Left ventricle myocardium inferior (tissue), 1 donor: ENCODE measurements around the gene MRPS34. TPM values are rescaled to one million over a fixed set of nuclear protein-coding genes. Genes with fewer than 3 reads are reported as not detected.

ENCODE experiments used
- DNase-seq: peaks from one replicate; pipeline ENCODE4 v3.0.0-alpha.2; 2020
- H3K27ac ChIP-seq: fragments of 200-600 bp; replicated peaks from 2 replicates; pipeline ENCODE4 v1.8.0; 2021
- H3K27me3 ChIP-seq: fragments of 200-600 bp; 2 replicates; pipeline ENCODE4 v1.8.0; 2021; ENCODE audit warnings: low read depth
- H3K36me3 ChIP-seq: fragments of 200-600 bp; 2 replicates; pipeline ENCODE4 v1.8.0; 2021
- H3K4me1 ChIP-seq: fragments of 200-600 bp; 2 replicates; pipeline ENCODE4 v1.8.0; 2021
- H3K4me3 ChIP-seq: fragments of 200-600 bp; 2 replicates; pipeline ENCODE4 v1.8.0; 2021; ENCODE audit warnings: mild to moderate bottlenecking, moderate library complexity
- H3K9me3 ChIP-seq: fragments of 200-600 bp; replicated peaks from 2 replicates; pipeline ENCODE4 v1.8.0; 2021
- CTCF ChIP-seq: fragments of 200-600 bp; IDR thresholded peaks from 2 replicates; pipeline ENCODE4 v1.8.0; 2021; ENCODE audit warnings: antibody characterized with exemption, mild to moderate bottlenecking, borderline replicate concordance
- intact Hi-C: fragments of 100-400 bp; cut with micrococcal nuclease; formaldehyde crosslinking; loops from one replicate; pipeline ENCODE4 v1.11.0; 2022
- total RNA-seq: library from RNA; stranded (reverse); fragmentation: NEBNext Ultra II Directional; extraction: Animal tissue kit (Norgen Biotek cat#: 25700); gene quantifications from one replicate; pipeline ENCODE4 v1.2.1, GENCODE V29; 2021
- donor health status: DM: no; HTN: yes; CAD: no; lungs with severe emphysema.

The MRPS34 gene
- total RNA-seq, 1 donor from 2014 or later, result 78.0 TPM

- Histone ChIP-seq H3K9me3 (no peaks in the 10 kb centered on the region), H3K4me3 (no peak overlapping the region), H3K27me3 (no peaks in the 10 kb centered on the region), H3K36me3 (peaks cover 74% of the 10 kb centered on the region), H3K27ac (no peak overlapping the region), H3K4me1 (no peaks in the 10 kb centered on the region)
- no peak for TF ChIP-seq CTCF
- no peak for DNase-seq
- intact Hi-C loops, result no loop called here
Measured at GRCh38 chr16:1815461-1815860, 42.5 kb upstream of the MRPS34 start.

GRCh38 chr16:1812732-1813163, 39.8 kb upstream of the MRPS34 start:
- no peak overlapping the region for H3K27ac ChIP-seq
- DNase-seq, result peak; percentile 75
- intact Hi-C loops, result no loop called here

GRCh38 chr16:1810536-1810935, 37.6 kb upstream of the MRPS34 start:
- Histone ChIP-seq H3K4me1 (no peaks in the 10 kb centered on the region), H3K27me3 (no peaks in the 10 kb centered on the region), H3K36me3 (peaks cover 67% of the 10 kb centered on the region), H3K27ac (no peak overlapping the region), H3K9me3 (no peaks in the 10 kb centered on the region), H3K4me3 (no peak overlapping the region)
- intact Hi-C loops, result no loop called here
- TF ChIP-seq CTCF, result no peak
- no peak for DNase-seq

More at GRCh38 chr16:1812732-1813163, 39.8 kb upstream of the MRPS34 start:
- Histone ChIP-seq H3K36me3 (peaks cover 71% of the 10 kb centered on the region), H3K4me3 (no peak overlapping the region), H3K27me3 (no peaks in the 10 kb centered on the region), H3K9me3 (no peaks in the 10 kb centered on the region), H3K4me1 (no peaks in the 10 kb centered on the region)
- peak; percentile 51 for TF ChIP-seq CTCF

- no peak overlapping the region for H3K27ac ChIP-seq
- H3K4me3 ChIP-seq, result no peak overlapping the region
- no peak for DNase-seq
- no peaks in the 10 kb centered on the region for H3K4me1 ChIP-seq
- TF ChIP-seq CTCF, result no peak
- H3K27me3 ChIP-seq, result no peaks in the 10 kb centered on the region
- peaks cover 65% of the 10 kb centered on the region for H3K36me3 ChIP-seq
- no peaks in the 10 kb centered on the region for H3K9me3 ChIP-seq
- intact Hi-C loops, result no loop called here
Measured at GRCh38 chr16:1810106-1810505, 37.2 kb upstream of the MRPS34 start.

- TF ChIP-seq CTCF, result no peak
- Histone ChIP-seq H3K27me3 (no peaks in the 10 kb centered on the region), H3K36me3 (peaks cover 58% of the 10 kb centered on the region), H3K4me3 (no peak overlapping the region), H3K9me3 (no peaks in the 10 kb centered on the region), H3K4me1 (no peaks in the 10 kb centered on the region), H3K27ac (no peak overlapping the region)
- intact Hi-C loops, result no loop called here
- no peak for DNase-seq
Measured at GRCh38 chr16:1809281-1809801, 36.4 kb upstream of the MRPS34 start.
